Stimulated activated CD8-positive, alpha-beta memory T cell treated with anti-CD3 and anti-CD28 coated beads, Interleukin-15, amount 100 ng/mL, for 4 hours (primary cell): ENCODE results near the gene USF1.
"Not testable (repeated sequence)": the region's sequence is repeated elsewhere in the genome, so short reads cannot be mapped to it uniquely, and the experiment has no call there.

Source experiments
- DNase-seq, 2 donors: peaks; one replicate each; pipeline ENCODE4 v3.0.0-alpha.2; 2020; ENCODE audit warnings: low read depth in 2 of 2

USF1 gene

DNA sequence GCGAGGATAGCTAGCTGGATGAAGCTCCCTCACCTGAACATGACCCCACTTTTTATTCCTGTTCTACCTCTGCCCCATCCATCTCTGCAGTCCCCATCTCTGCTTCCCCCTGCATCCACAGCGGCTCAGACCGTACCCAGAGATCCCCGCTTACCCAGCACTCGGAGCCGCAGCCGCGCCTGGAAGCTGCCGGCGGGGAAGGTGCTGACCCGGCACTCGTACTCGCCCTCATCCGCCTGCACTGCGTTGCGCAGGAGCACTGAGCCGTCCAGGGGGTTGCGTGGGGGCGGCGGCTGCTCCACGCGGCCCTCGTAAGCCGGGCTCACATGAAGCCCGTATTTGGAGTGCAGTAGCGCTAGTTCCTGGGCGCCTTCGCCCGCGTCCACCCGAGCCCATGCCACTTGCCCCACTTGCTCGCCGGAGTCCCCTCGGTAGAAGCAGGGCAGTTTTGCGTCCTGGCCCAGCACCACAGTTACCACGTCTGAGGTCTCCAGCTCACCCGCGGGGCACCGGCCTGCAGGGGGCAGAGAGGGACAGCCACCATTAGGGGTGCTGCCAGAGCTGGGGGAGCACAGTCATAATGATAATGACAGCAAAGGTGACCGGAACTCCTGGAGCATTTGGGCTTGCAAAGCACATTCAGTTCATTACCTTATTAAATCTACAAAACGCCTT is 33.8 kb upstream of the USF1 start:
- DNase-seq, result no peak

DNA sequence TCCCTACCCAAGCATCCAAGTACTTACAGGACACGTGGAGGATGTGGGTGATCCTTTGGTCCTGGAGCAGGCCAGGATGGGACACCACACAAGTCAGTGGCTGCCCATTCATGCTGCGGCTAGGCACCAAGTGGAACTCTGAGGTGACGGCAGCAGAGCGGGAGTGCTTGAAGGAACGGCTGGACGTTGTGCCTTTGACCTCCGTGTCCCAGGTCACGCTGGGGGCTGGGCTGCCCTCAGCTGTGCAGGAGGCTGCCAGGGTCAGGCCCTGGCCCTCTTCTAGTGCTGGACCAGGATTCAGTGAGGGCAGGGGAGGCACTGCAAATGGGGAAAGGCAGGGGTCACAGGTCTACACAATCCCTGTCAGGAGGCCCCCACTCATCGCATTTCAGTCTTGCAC is 31.6 kb upstream of the USF1 start:
- no peak for DNase-seq

DNA sequence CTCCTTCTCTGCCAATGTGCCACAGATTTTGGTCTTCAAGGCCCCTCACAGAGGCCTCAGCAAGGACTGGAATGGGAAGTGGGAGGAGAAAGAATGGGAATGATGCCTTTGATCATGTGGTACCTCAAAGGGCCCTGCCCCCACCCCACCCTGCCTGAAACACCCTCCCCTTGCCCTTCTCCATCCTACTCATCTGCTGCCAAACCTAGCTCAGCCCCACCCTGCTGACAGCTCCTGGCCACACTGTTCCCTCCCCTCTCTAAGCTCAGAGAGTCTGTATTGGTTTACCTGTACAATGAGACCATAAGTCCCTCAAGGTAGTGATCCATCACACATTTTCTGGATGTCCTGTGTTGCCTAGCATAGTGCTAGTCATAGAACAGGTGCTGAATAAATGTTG is 30.6 kb upstream of the USF1 start:
- no peak for DNase-seq

DNA sequence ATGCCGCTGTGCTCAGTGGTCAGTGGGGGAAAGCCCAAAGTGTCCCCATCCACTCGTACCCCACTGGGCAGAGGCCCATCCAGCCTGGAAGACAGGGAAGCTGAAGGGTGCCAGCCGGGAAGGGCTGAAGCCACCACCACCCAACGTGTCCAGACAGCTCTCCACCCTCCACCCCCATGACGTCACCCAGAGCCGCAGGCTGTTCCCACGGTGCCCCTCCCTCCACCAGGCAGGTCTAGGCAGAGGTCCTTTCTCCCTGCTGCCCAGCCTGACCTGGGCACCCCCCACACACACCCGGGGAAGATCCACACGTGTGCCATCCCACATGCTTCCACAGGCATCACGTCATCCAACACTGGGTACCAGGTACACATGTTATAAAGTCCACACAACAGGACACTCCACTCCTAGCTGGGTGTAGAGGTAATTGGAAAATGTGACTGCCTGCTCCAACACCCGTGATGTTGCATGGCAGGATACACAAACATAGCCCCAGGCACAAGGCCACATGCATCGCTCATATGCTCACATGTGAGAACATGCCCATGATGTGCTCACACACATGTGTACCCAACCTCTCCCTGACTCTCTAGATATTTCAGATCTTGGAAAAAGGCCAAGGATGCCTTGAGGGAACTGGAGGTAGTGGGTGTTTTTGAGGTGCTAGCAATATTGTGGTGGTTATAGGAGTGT is 29.0 kb upstream of the USF1 start:
- DNase-seq, result no peak

DNA sequence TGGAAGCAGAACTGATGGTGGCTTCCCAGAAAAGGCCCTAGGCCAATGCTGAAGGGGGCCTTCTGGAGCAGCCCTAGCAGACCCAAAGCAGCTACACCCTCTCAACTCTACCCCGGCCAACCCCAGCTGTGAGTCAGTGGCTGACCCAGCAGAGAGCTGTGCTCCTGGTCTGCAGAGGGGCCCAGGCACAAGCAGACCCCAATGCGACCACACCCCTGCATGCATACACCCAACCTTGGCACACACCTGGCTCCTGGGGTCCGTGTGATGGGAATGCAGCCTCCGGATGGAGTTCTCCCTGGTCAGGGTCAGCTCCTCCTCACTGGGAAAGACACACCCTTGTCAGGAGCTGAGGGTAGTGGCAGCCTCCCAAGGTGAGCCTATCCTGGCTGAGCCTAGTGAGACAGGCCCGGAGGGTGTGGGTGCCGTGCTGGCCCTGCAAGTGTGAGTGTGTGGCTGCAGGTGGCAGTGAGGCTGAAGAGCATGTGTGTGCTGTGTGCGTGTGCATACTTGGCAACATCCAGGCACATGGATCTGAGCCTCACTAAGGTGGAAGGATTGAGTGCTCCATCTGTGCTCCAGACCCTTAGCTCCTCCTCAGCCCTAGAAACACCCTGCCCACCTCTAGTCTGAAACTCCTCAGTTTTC is 27.8 kb upstream of the USF1 start:
- no peak for DNase-seq

DNA sequence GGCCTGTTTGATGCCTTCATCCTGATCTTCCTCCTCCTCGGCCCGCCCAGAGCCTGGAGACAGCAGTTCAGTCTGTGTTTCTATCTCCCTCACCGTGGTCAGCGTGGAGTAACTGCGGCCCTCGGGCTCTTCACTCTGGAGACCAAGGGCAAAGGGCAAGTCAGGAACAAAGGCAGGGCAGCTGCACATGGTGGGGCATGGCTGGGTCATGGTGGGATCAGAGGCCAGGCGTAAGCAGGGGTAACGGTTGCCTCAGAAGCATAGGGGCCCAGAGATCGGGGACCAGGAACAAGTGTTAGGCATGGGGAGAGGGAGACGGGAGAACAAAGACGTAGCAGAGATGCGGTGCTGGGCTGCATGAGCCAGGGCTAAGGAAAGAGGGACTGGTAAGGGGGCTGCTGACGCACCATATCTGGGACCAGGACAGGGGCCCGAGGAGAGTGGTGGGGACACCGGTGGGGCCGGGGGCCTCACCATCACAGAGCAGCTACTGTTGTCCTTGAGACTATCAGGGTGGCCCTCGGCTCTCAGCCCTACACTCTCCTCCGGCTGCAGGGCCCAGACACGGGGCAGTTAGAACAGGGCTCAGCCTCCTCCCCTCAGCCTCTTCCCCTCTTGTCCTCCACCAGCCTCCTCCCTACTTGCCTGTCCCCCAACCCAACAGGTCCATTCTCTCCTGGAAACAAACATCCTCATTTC is 27.1 kb upstream of the USF1 start:
- DNase-seq, result no peak

DNA sequence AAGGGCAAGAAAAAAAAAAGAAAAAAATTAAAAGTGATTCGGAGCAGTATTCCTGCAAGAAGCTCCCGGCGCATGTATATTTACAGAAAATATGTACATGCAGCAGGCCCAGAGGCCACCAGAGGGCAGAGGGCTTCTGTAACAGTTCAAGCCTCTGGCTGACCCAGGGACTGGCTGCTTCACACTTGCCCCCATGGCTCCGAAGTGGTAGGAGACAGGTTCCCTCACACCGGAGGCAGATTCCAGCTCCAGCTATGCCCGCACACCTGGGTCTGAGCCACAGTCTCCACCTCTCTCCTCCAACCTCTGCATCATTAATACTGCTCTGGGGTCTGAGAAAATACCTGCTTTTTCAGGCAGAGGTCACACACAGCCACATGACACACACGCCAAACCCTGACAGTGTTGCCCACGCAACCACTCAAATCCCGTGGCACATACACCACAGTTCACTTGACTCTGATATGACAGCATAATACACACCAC is 26.2 kb upstream of the USF1 start:
- DNase-seq, result no peak

DNA sequence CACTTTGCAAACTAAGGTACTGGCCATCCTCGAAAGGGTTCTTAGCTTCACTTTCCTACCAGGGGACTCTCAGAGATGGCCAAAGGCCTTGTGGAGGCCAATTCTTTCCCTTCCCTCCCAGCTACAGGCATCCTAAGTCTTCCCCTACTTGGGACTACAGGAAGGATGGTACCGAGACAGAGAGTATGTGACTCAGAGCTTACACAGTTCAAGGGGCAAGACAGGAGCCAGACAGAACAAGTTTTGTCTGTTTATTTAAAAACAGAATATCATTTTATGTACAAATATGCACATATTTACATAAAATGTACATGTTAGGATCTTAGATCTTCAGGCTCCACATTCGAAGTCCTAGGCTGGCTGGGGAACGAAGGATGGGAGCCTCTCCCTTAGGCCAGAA is 25.0 kb upstream of the USF1 start:
- no peak for DNase-seq

DNA sequence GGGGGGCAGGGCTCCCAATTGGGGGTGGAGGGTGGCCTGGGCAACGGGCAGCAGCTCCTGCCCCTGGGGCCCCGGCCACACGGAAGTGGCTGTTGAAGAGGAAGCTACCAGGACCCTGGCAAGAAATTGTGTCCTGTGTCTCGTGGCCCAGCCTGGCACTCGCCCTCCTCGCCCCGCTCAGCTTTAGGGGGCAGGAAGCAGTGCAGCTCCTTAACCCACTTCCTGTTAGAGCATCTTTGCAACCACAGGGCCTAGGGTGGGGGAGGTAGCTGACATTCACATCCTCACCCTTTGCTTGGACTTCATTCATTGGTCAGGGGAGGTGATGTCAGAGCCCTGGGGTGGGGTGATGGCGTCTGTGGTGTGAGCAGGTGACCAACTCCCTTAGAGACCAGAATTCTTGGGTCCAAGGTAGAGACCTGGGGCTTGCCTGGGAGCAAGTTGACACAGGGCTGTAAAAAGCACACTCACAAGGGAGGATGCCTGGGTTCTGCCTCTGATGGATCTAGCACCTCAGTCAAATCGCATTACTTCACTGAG is 24.0 kb upstream of the USF1 start, which contains the start of gene ARHGAP30:
TSS of gene ARHGAP30 (minus strand) at position 161 of the 540 bp plus-strand sequence. CDS start 267 bp downstream, outside the sequence.
- peak; percentile 66 to 76 for DNase-seq

DNA sequence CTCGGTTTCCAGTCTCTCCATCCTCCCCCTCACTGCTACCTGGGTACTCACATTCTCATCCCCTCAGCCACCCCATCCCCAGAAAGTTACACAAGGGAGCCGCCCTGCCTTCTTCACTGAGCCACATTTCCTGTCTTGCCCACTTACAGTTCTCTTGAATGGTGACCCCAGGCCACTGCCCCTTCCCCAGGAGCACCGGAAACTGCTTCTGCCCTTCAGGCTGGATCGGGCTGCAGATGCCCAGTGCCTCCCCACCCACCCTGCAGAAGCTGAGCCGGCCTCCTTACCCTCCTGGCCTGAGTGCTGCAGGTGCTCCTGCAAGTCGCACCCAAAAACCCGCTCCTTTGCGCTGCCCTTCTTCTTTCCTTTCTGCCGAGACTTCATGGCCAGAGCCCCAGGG is 23.5 kb upstream of the USF1 start:
- DNase-seq, result no peak

DNA sequence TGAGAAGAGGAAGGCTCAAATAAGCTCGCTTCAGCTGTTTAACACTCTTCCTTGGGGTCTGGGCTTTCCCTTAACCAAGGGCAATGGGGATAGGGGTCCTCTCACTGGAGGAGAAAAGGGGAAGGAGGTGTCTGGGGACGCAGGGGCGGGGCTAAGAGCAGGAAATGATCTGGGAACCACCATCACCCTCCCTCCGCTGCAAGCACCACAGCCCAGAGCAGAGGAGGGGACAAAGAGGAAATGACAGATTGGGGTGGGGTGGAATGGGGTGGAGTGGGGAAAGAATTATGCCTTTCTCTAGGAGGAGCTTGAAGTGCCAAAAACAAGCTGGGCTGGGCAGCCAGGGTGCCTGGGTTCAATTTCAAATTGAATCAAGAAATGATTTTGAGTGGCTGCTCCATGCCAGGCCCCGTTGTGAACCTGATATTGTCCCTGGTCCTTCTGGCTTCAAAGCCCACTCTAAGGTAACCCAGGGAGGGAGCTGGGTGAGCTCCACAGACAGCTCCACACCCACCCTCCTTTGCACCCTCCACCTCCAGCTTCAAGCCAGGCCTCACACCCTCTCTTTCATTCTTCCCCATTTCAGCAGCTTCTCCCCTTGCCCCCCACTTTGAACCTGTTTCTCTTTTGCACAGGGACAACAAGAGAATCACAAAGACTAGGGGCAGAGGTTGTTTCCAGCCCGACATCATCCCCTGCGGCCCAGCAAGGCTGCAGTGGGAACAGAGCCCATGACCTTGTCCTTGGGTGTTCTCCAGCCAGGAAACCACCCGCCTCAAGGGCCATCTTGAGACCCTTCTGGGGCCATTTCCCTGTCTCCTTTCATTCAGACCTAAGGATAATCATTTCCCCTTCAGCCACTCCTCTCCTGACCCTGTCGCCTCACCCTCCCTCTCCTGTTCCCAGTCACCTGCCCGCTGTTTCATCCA is 22.8 kb upstream of the USF1 start:
- peak; percentile 63 to 65 for DNase-seq

DNA sequence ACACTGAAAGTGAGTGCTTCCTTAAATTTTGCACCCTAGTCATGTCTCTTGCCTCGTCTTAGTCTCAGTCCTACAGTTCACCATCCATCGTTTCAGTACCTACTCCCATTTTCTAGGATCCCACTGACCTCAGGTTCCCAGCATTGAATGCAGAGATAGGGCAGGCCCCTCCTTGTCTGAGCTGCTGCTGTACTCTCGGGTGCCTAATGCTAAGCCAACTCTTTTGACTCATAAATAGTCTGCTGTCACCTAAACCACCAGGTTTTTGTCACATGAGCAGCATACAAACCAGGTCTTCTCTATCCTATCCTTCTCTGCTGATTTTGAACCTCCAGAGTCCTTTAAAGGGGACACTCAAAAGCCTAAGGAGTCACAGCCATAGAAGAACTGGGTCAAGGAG is 20.9 kb upstream of the USF1 start:
- no peak for DNase-seq

DNA sequence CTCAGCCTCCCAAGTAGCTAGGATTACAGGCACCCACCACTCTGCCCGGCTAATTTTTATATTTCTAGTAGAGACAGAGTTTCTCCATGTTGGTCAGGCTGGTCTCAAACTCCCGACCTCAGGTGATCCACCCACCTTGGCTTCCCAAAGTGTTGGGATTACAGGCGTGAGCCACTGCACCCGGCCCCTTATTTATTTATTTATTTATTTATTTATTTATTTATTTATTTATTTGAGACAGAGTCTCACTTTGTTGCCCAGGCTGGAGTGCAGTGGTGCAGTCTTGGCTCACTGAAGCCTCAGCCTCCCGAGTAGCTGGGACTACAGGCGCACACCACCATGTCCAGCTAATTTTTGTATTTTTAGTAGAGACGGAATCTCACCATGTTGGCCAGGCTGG is 19.9 kb upstream of the USF1 start:
- DNase-seq, result not testable (repeated sequence)

DNA sequence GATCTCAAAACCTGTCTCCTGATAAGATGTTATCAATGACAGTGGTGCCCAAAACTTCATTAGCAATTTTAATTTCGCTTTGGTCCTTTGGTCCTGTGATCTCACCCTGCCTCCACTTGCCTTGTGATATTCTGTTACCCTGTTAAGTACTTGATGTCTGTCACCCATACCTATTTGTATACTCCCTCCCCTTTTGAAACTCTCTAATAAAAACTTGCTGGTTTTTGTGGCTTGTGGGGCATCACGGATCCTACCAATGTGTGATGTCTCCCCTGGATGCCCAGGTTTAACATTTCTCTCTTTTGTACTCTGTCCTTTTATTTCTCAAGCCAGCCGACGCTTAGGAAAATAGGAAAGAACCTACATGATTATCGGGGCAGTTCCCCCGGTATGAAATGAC is 18.2 kb upstream of the USF1 start:
- DNase-seq, result not testable (repeated sequence)

DNA sequence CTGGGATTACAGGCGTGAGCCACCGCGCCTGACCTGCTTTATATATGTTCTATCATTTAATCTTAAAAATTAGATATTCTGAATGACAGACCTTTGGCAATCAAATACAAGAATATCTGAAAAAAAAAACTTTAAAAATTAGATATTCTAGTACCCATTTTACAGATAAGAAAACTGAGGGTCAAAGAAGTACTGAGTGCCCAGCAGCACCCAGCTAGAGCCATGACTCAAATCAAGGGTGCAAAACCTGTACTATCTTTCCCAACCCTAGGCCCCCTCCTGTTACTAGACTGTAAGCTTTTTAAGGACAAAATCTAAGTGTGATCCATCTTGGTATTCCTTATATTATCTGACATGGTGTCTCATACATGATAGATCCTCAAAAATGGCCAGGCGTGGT is 15.6 kb upstream of the USF1 start:
- DNase-seq, result no peak

DNA sequence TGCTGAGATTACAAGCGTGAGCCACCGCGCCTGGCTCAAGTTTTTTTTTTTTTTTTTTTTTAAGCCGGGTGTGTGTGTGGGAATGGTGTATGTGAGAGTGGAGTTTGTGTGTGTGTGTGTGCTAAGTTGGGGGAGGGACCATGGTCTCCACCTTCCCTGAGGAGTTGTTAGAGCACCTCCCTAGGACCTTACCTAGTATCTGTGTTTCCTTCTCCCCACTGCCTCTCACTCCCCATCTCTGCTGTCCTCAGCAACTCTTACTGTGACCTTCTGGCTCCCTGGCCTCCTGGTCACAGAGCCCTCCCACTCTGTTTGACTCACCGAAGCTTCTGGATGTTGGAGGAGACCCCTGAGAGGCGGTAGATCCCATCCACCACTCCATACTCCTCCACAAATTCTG is 13.5 kb upstream of the USF1 start:
- DNase-seq, result no peak

DNA sequence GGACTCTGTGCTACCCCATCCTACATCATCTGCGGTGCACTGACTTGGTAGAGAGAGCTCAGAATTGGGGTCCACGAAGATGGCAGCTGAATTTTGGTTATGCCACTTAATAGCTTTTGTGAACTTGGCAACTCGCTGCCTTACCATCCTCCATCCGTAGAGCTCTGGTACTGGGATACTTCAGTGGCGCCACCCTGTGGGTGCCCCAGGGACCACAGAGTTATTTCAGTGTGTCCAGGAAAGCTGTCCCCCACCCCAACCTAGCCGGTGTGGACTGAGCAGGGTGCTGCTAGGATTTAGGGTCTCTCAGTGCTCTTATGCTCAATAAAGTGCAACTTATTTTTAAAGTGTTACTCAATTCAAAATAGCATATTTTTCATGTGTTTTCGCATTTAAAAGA is 9.0 kb upstream of the USF1 start:
- no peak for DNase-seq

DNA sequence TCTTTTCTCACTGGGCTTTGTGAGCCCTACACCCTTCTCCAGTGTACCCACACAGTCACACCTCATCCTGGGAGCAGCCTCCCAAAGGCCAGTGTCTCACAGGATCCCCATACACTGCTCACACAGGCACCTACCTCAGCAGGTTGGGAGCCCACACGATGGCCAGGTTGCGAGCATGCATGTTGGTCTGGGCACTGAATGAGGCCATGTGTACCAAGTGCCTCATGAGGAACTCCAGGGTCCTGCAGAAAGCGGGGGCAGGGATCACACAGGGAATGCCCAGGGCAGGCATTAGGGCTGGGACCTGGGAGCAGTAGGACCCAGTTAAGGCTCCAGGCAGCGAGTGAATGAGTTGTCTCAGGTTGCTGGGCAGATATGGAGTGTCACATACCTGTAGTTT is 8.5 kb upstream of the USF1 start:
- DNase-seq, result no peak

DNA sequence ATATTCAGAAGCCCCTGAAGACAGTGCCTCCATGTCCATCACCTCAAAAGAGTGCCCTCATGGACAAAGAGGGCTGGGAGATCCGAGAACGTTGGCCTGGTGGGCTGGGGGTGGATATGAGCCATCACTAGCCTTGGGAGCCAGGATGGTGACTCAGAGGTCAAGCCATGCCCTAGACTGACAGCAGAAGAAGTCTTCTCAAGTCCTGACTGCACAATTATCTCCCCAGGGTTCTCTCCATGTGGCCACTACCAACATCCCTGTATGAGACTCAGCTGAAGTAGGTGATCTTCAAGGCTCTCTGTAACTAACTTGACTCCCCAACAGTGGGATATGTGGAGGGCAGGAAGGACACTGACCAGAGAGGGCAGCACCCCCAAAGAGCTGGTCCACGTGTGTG is 7.1 kb upstream of the USF1 start:
- DNase-seq, result no peak

DNA sequence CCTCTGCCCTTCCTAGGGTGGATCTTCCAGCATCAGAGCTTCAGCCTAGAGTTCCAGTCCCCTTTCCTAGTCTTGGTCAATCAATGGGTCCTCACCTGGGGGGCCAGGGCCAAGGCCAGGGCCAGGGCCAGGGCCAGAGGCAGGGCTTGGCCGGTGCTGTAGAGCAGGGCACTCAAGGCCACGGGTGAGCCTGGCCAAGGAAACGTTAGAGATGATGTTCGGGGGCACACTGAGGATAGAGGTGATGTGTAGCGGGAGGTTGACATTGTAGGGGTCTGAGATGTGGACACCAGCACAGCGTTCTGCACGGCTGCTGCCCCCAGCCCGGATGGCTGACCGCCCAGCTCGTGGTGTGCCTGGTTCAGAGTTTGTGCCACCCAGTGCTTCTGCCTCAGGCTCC is 5.4 kb upstream of the USF1 start:
- DNase-seq, result no peak
